WI38 (cell line): Measurements from ENCODE around the gene C3.
"Not testable (repeated sequence)": the region's sequence is repeated elsewhere in the genome, so short reads cannot be mapped to it uniquely, and the experiment has no call there.

ENCODE experiments used
- H3K4me3 ChIP-seq: 2 replicates; pipeline ENCODE4 v1.5.1; 2011; ENCODE audit warnings: low read depth, mild to moderate bottlenecking, control low read depth, low read length
- CTCF ChIP-seq: IDR thresholded peaks from 2 replicates; pipeline ENCODE4 v1.5.1; 2012; ENCODE audit warnings: low read depth, mild to moderate bottlenecking, control low read depth, low read length

Gene C3

GRCh38 chr19:6752256-6753177 lies 32.1 kb upstream of the C3 start:
- H3K4me3 ChIP-seq: no peak overlapping the region

GRCh38 chr19:6751189-6751588 lies 30.7 kb upstream of the C3 start:
- no peak for TF ChIP-seq CTCF
- H3K4me3 ChIP-seq: no peak overlapping the region

More at GRCh38 chr19:6752256-6753177, 32.1 kb upstream of the C3 start:
- no peak for TF ChIP-seq CTCF

- TF ChIP-seq CTCF: no peak
- H3K4me3 ChIP-seq: no peak overlapping the region
Measured at GRCh38 chr19:6750062-6750461, 29.6 kb upstream of the C3 start.

GRCh38 chr19:6748543-6748942 lies 28.1 kb upstream of the C3 start:
- not testable (repeated sequence) for H3K4me3 ChIP-seq

- no peak overlapping the region for H3K4me3 ChIP-seq
- TF ChIP-seq CTCF: no peak
Measured at GRCh38 chr19:6745965-6746364, 25.5 kb upstream of the C3 start.

GRCh38 chr19:6744381-6745301 lies 24.2 kb upstream of the C3 start:
- no peak for TF ChIP-seq CTCF
- peak overlapping the region; percentile 29 for H3K4me3 ChIP-seq

GRCh38 chr19:6743714-6744380 lies 23.4 kb upstream of the C3 start:
- TF ChIP-seq CTCF: no peak
- H3K4me3 ChIP-seq: peak overlapping the region; percentile 29; the same call in 1 of the 2 replicates
